ENCODE results near the gene EPC1.
"Not testable (repeated sequence)": the region's sequence is repeated elsewhere in the genome, so short reads cannot be mapped to it uniquely, and the experiment has no call there.

The EPC1 gene

GRCh38 chr10:32367793-32368453 is 21.0 kb upstream of the EPC1 start:
- Histone ChIP-seq H3K27ac (ENCODE audit: low read depth, low read length) (no peak overlapping the region), H3K4me1 (ENCODE audit: control insufficient read depth, insufficient read depth, low read length, unreplicated experiment) (peaks cover 8% of the 10 kb centered on the region), H3K4me3 (ENCODE audit: low read depth, low read length) (no peak overlapping the region; the same call in 1 of the 2 replicates), H3K36me3 (ENCODE audit: insufficient read depth, low read length) (no peaks in the 10 kb centered on the region), H2AFZ (ENCODE audit: low read length, unreplicated experiment) (peak overlapping the region; percentile 35), H3K27me3 (ENCODE audit: insufficient read depth, low read length) (no peaks in the 10 kb centered on the region), H3K79me2 (ENCODE audit: control insufficient read depth, insufficient read depth, low read length, unreplicated experiment) (peaks cover 44% of the 10 kb centered on the region)

GRCh38 chr10:32366588-32366987 is 19.6 kb upstream of the EPC1 start:
- Histone ChIP-seq H3K36me3 (ENCODE audit: insufficient read depth, low read length) (no peaks in the 10 kb centered on the region), H3K79me2 (ENCODE audit: control insufficient read depth, insufficient read depth, low read length, unreplicated experiment) (peaks cover 36% of the 10 kb centered on the region), H3K4me1 (ENCODE audit: control insufficient read depth, insufficient read depth, low read length, unreplicated experiment) (peaks cover 3% of the 10 kb centered on the region), H3K4me3 (ENCODE audit: low read depth, low read length) (no peak overlapping the region), H2AFZ (ENCODE audit: low read length, unreplicated experiment) (no peak overlapping the region), H3K27me3 (ENCODE audit: insufficient read depth, low read length) (no peaks in the 10 kb centered on the region), H3K27ac (ENCODE audit: low read depth, low read length) (no peak overlapping the region)

DNA sequence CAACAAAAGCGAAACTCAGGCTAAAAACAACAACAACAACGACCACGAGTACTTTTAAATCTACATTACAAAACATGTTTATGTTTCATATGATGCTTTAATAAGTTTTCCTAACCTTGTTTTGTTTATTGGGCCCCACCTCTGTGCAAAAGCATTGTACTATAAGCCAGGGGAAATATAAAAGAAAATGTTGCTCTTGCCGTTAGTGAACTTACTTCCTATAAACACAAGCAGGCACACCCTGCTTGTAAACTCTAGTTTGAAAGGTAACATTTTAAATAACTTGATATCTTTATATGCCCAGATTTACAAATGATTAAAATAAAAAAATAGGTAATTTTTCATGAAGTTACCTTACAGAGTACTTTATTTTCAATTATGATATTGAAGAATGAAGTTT is 19.2 kb upstream of the EPC1 start:
- Histone ChIP-seq H3K79me2 (ENCODE audit: control insufficient read depth, insufficient read depth, low read length, unreplicated experiment) (peaks cover 33% of the 10 kb centered on the region), H3K4me1 (ENCODE audit: control insufficient read depth, insufficient read depth, low read length, unreplicated experiment) (peaks cover 7% of the 10 kb centered on the region), H3K27ac (ENCODE audit: low read depth, low read length) (no peak overlapping the region), H2AFZ (ENCODE audit: low read length, unreplicated experiment) (no peak overlapping the region), H3K4me3 (ENCODE audit: low read depth, low read length) (no peak overlapping the region), H3K27me3 (ENCODE audit: insufficient read depth, low read length) (no peaks in the 10 kb centered on the region), H3K36me3 (ENCODE audit: insufficient read depth, low read length) (no peaks in the 10 kb centered on the region)

DNA sequence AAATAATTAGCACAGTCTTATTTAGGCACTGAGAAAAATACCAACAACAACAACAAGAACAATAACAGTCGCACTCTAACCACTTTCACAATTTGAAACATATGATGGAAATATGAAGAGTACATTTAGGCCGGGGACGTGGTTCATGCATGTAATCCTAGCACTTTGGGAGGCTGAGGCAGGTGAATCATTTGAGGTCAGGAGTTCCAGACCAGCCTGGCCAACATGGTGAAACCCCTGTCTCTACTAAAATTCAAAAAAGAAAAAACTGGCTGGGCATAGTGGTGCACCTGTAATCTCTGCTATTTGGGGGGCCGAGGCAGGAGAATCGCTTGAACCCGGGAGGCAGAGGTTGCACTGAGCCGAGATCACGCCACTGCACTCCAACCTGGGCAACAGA is 18.4 kb upstream of the EPC1 start:
- peaks cover 30% of the 10 kb centered on the region for H3K79me2 ChIP-seq (ENCODE audit: control insufficient read depth, insufficient read depth, low read length, unreplicated experiment)
- H3K36me3 ChIP-seq (ENCODE audit: insufficient read depth, low read length); H3K4me3 ChIP-seq (ENCODE audit: low read depth, low read length); H3K27me3 ChIP-seq (ENCODE audit: insufficient read depth, low read length); H2AFZ ChIP-seq (ENCODE audit: low read length, unreplicated experiment); H3K27ac ChIP-seq (ENCODE audit: low read depth, low read length); H3K4me1 ChIP-seq (ENCODE audit: control insufficient read depth, insufficient read depth, low read length, unreplicated experiment): not testable (repeated sequence)

DNA sequence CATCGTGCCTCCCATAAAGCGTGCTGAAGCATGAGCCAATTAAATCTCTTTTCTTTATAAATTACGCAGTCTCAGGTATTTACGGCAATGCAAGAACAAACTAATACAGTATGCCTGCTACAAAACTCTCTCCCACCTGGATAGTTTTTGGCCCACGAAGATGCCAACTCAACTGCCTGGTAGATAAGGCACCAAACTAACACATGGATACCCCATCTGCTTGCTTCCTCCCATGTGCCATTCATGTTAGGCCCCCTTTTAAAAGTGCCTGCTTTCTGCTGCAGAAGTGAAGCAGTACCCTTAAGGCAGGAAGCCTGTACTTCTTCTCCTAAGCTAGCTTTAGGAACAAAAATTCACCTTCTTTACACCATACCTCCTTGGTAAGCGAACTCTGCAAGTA is 15.6 kb upstream of the EPC1 start:
- Histone ChIP-seq H3K4me1 (ENCODE audit: control insufficient read depth, insufficient read depth, low read length, unreplicated experiment) (peaks cover 8% of the 10 kb centered on the region), H3K36me3 (ENCODE audit: insufficient read depth, low read length) (peaks cover 8% of the 10 kb centered on the region), H3K79me2 (ENCODE audit: control insufficient read depth, insufficient read depth, low read length, unreplicated experiment) (peaks cover 29% of the 10 kb centered on the region), H3K27ac (ENCODE audit: low read depth, low read length) (no peak overlapping the region), H3K27me3 (ENCODE audit: insufficient read depth, low read length) (no peaks in the 10 kb centered on the region), H2AFZ (ENCODE audit: low read length, unreplicated experiment) (no peak overlapping the region), H3K4me3 (ENCODE audit: low read depth, low read length) (no peak overlapping the region)

- H3K4me1 ChIP-seq (ENCODE audit: control insufficient read depth, insufficient read depth, low read length, unreplicated experiment) = peaks cover 8% of the 10 kb centered on the region
- H3K4me3 ChIP-seq (ENCODE audit: low read depth, low read length) = no peak overlapping the region
- peaks cover 8% of the 10 kb centered on the region for H3K36me3 ChIP-seq (ENCODE audit: insufficient read depth, low read length)
- no peak overlapping the region for H2AFZ ChIP-seq (ENCODE audit: low read length, unreplicated experiment)
- H3K79me2 ChIP-seq (ENCODE audit: control insufficient read depth, insufficient read depth, low read length, unreplicated experiment) = peaks cover 25% of the 10 kb centered on the region
- no peak overlapping the region for H3K27ac ChIP-seq (ENCODE audit: low read depth, low read length)
- H3K27me3 ChIP-seq (ENCODE audit: insufficient read depth, low read length) = no peaks in the 10 kb centered on the region
Observed at GRCh38 chr10:32360884-32361283, 13.9 kb upstream of the EPC1 start.

DNA sequence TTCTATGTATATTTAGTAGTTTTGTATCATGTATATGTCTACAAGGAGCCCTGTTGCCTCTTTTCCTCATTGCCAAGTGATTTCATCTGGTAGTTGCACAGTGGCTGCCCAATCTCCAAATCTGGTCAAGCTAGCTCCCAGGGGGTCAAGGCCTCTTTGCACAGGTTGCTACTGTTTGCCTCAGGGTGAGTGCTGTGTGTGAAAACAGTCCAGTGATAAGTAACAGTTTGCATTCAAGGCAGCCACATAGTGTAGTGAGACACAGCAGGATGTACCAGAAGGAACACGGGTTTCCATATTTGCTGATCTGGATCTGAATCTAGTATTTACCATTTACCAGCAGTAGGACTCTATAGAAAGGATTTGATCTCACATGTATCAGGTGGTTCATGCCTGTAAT is 13.3 kb upstream of the EPC1 start:
- no peak overlapping the region for H2AFZ ChIP-seq (ENCODE audit: low read length, unreplicated experiment)
- H3K4me3 ChIP-seq (ENCODE audit: low read depth, low read length) = no peak overlapping the region
- peaks cover 8% of the 10 kb centered on the region for H3K36me3 ChIP-seq (ENCODE audit: insufficient read depth, low read length)
- peaks cover 8% of the 10 kb centered on the region for H3K4me1 ChIP-seq (ENCODE audit: control insufficient read depth, insufficient read depth, low read length, unreplicated experiment)
- H3K79me2 ChIP-seq (ENCODE audit: control insufficient read depth, insufficient read depth, low read length, unreplicated experiment) = peaks cover 25% of the 10 kb centered on the region
- H3K27me3 ChIP-seq (ENCODE audit: insufficient read depth, low read length) = no peaks in the 10 kb centered on the region
- H3K27ac ChIP-seq (ENCODE audit: low read depth, low read length) = no peak overlapping the region

DNA sequence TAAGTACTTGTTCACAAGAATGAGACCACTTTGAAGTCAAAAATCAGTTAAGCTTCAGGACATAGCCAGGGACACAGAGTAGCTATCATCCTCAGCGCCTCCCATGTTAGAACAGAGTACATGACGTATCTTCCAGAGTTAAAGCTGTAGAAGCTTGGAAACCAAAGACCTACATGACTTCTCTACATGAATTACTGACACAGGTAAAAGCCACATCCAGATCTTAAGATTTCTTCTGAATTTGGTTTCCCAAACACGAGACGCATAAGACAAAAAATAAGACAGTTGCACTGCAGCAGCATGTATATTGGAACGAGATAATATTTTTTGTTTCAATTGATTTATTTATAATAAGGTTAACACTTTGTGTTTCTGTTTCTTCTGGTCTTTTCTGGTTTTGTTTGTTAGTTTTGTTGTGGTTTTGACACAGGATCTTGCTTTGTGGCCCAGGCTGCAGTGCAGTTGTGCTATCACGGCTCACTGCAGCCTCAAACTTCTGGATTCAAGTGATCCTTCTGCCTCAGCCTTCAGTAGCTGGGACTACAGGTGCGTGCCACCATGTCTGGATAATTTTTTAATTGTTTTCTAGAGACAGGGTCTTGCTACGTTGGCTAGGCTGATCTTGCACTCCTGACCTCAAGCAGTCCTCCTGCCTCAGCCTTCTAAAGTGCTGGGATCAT is 10.2 kb upstream of the EPC1 start:
- peaks cover 8% of the 10 kb centered on the region for H3K36me3 ChIP-seq (ENCODE audit: insufficient read depth, low read length)
- peaks cover 8% of the 10 kb centered on the region for H3K4me1 ChIP-seq (ENCODE audit: control insufficient read depth, insufficient read depth, low read length, unreplicated experiment)
- H3K79me2 ChIP-seq (ENCODE audit: control insufficient read depth, insufficient read depth, low read length, unreplicated experiment) = peaks cover 20% of the 10 kb centered on the region
- H2AFZ ChIP-seq (ENCODE audit: low read length, unreplicated experiment) = no peak overlapping the region
- no peak overlapping the region for H3K27ac ChIP-seq (ENCODE audit: low read depth, low read length)
- H3K4me3 ChIP-seq (ENCODE audit: low read depth, low read length) = no peak overlapping the region
- no peaks in the 10 kb centered on the region for H3K27me3 ChIP-seq (ENCODE audit: insufficient read depth, low read length)

GRCh38 chr10:32354690-32355089 is 7.7 kb upstream of the EPC1 start:
- H3K36me3 ChIP-seq (ENCODE audit: insufficient read depth, low read length); H3K4me3 ChIP-seq (ENCODE audit: low read depth, low read length); H3K27ac ChIP-seq (ENCODE audit: low read depth, low read length); H3K4me1 ChIP-seq (ENCODE audit: control insufficient read depth, insufficient read depth, low read length, unreplicated experiment); H3K27me3 ChIP-seq (ENCODE audit: insufficient read depth, low read length); H2AFZ ChIP-seq (ENCODE audit: low read length, unreplicated experiment): not testable (repeated sequence)
- H3K79me2 ChIP-seq (ENCODE audit: control insufficient read depth, insufficient read depth, low read length, unreplicated experiment) = peaks cover 14% of the 10 kb centered on the region

- no peak overlapping the region for H3K4me3 ChIP-seq (ENCODE audit: low read depth, low read length)
- no peaks in the 10 kb centered on the region for H3K27me3 ChIP-seq (ENCODE audit: insufficient read depth, low read length)
- no peak overlapping the region for H3K27ac ChIP-seq (ENCODE audit: low read depth, low read length)
- no peaks in the 10 kb centered on the region for H3K36me3 ChIP-seq (ENCODE audit: insufficient read depth, low read length)
- H3K4me1 ChIP-seq (ENCODE audit: control insufficient read depth, insufficient read depth, low read length, unreplicated experiment) = peaks cover 9% of the 10 kb centered on the region
- H3K79me2 ChIP-seq (ENCODE audit: control insufficient read depth, insufficient read depth, low read length, unreplicated experiment) = peaks cover 15% of the 10 kb centered on the region
- no peak overlapping the region for H2AFZ ChIP-seq (ENCODE audit: low read length, unreplicated experiment)
Observed at GRCh38 chr10:32350811-32351350, 3.9 kb upstream of the EPC1 start.
